Suppressor macrophage treated with lipopolysaccharide for 4 hours (primary cell): ENCODE results near the gene FBXO2.

Experiments
- DNase-seq: peaks from one replicate; pipeline ENCODE4 v3.0.0-alpha.2; 2020

FBXO2 gene

DNA sequence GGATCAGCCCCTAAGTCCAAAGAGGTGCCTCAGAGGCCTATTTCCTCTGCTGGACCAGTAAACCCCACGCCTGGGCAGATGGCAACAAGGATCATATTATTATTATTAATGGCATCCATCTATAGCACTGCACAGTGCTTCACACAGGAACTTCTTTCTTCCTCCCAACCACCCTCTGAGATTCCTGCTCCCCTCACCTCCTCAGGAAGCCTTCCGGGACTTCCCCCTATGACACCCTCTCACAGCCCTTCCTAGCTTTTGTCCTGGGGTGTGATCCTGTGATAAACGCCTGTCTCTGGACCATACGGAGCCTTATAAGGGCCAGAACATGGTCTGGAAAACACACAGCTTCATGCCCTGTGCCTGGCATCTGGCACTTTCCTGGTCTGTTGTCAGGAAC, 3.2 kb downstream of the FBXO2 start:
- no peak for DNase-seq

DNA sequence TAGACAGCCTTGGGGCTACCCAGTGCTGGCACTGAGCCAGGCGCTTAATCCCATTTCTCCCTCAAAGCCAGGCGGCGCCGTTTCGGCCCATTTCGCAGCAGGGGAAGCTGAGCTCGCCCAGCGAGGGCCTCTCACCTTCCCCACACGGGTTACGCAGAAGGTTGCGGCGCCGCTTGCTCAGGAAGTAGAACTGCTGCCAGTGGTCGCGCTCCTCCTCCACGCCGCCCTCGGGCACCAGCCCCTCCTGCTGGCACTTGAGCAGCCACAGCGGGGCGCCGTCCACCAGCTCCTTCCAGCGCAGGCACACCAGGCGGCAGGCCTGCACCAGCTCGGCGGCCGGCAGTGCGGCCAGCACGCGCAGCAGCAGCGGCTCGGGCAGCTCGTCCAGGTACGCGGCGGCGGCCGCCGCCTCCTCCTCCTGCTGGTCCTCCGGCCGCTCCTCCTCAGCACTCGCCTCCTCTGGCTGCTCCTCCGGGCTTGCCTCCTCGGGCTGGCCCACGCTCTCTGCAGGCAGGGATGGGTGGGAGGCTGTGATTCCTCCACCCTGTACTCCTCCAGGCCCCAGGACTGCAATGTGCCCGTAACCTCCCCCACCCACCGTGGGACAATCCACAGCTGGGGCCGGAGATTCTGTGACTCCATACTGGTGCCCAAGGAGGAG, 3.8 kb downstream of the FBXO2 start:
- DNase-seq: peak; percentile 81

DNA sequence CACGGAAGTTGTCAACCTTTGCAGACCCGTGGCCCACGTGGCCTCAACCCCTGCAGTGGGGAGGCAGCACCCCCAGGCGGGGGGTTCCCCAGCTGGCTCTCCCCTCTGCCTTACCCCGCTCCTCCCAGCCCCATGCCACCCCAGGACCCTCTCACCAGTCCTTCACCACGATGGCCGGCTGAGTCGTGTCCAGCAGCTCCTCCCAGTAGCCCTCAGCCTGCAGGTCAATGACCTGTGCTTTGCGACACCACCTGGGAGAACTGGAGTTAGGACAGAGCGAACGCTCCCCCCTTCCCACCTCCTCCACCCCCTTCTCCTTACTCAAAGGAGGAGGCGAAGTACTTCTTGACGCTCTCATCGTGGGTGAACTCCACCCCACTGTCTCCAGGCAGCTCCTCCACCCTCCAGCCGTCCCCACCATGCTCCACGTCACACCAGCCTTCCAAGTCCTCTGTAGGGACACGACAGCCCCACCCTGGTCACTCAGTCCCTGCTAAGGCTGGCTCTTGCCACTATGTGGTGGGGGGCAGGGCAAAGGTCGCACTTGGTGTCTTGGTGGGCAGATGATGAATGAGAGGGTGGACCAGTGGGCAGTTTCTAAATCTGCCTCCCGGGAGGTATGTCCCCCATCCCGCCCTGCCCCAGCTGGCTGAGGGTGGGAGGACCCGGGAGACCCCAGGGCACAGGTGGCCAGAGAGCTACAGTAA, 4.5 kb downstream of the FBXO2 start:
- no peak for DNase-seq

DNA sequence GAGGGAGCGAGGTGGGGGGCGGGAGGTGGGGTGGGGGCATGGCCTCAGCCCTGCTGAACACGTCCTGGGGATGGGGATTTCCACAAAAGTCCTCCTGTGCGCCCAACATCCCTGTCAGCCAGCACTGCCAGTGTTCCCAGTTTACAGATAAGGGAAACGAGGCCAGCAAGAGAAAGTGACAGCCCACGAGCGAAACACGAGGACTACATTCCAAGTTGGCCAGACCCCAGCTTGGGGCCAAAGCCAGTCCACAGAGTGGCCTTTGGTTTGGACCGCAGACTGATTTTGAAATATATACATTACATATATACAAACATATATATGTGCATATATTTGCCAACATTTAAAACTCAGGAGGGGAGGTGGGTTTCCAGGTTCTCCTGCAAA, 5.0 kb downstream of the FBXO2 start:
- DNase-seq: no peak

DNA sequence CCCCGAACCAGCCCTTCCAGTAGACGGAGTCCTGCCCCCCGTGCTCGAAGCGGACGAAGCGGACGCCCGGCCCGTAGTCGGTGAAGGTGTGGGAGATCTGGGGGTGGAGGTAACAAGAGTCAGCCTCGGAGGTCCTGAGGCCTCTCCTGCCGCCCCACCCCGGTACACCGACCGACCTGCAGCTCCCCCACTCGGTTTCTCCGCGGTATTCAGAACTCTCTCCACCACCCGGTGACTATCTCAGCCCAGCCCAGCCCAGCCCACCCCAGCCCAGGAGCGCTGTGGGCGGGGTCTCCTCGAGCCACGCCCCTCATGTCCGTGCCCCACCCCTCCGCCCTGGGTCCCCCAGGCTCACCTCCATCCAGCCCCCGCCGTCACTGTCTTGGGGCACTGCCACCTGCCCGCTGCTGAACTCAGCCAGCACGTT, 5.5 kb downstream of the FBXO2 start:
- DNase-seq: no peak

DNA sequence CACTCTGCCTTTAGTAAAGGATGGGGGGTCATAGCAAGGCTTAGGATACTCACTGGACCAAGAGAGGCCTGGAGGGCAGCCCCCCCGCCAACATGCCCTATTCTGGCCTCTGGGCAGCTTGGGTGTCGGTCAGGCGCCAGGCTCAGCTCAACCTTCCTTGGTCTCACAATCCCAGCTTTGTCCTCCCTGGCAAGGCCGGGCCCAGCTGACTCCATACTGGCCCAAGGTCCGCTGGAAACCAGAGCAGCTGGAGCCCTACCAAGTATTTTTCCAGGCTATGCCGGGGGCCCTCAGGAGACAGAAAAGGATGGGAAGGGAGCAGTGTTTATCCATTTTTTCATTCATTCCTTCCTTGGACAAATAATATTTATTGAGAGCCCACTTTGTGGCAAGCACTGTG, 6.2 kb downstream of the FBXO2 start:
- no peak for DNase-seq

DNA sequence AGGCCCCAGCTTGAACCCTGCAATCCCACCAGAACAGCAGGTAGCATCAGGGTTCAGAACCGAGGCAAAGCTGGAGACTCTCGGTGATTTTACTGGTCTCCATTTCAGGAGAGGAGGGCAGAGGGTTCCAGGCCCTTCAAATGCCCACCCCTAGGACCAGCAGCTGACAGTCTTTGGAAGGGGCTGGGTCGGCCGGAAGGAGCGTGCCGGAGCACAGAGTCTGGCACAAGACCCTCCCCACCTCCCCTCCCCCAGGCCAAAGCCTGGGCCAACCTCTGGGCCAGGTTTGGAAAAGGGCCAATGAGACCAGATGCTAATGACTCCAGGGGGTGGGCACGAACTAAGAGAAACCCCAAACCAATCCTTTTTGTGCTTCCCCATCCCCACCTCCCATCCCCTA, 6.9 kb downstream of the FBXO2 start:
- DNase-seq: no peak

DNA sequence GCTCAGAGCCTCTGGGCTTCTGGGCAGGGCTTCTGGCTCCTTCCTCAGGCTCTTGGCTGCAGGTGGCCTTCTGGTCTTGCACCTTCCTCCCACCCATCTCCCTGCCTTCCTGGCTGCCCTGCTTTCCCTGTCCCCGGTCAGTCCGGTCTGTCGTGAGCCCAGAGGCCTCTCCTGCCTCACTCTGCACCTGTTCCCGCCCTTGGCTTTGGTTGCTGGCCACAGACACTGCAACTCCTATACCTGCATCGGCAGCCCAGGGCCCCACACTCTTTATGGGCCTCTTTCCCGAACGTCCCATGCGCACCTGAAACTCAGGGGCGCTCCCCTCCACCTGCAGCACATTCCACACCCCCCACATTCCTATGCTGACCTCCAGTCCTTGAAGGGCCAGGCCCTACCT, 7.9 kb downstream of the FBXO2 start:
- no peak for DNase-seq

DNA sequence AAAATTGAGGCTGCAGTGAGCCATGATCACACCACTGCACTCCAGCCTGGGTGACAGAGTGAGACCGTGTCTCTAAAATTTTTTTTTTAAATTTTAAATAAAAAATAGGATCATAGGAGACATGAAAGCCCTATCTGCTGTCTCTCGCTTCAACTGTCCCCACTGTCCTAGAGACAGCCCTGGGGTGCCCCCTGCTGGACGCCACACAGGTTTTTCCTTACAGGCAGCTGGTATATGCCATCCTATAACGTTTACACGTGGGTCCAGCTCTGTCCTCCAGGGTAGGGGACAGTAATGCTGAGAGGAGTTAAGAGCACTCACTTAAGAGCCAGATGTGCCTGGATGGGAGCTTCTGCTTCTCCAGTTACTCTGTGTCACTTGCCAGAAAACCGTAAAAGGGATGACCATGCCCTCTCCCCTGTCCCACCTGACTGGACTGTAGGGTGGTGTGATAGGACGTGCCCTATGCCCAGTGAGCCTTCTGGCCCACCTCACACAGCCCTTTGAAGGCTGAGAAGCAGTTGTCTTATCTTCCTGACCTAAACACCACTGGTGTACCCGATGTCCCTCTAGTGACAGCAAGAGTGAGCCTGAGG, 8.5 kb downstream of the FBXO2 start:
- DNase-seq: peak; percentile 89

DNA sequence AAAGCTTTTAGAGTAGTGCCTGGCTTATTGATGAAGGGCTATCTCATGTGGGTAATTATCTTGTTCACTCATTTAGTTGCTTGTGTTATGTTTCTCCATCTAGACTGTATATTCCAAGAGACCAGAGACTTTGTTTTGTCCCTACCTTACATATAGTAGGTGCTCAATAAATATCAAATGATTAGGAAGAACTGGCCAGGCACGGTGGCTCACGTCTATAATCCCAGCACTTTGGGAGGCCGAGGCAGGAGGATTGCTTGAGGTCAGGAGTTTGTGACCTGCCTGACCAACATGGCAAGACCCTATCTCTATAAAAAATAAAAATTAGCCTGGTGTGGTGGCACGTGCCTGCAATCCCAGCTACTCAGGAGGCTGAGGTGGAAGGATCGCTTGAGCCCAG, 9.0 kb downstream of the FBXO2 start:
- no peak for DNase-seq

DNA sequence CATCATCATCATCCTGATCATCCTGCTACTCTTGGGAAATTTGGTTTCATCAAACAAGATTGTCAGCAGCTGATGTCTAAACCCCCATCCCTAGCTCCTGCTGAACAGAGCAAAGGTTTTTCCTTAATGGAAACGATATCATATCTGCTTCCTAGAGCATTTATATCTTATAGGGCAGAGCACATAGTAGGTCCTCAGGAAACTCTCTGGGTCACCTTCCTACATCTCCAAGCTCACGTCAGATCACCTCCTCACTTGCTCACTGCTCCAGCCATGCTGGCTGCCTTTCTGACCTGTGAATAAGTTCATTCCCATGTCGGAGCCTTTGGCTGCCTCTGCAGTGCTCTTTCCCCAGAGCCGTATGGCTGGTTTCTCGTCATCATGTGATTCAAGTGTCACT, 10.4 kb downstream of the FBXO2 start:
- no peak for DNase-seq

DNA sequence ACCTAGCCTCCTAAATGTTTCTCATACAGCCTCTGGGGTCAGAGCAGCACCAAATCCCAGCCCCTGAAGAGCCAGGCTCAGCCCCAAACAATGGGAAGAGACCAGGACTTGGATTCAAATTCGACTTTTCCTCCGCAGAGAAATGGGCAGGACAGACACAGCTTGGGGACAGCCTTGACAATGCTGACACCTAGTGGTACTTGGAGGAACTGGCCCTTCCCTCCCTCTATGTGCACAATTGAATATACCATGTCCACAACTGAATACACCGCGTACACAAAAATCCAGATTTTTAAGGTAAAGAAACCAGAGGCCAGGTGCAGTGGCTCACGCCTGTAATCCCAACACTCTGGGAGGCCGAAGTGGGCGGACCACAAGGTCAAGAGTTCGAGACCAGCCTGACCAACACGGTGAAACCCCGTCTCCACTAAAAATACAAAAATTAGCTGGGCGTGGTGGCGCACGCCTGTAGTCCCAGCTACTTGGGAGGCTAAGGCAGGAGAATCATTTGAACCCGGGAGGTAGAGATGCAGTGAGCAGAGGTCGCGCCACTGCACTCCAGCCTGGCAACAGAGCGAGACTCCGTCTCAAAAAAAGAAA, 11.7 kb downstream of the FBXO2 start:
- DNase-seq: peak; percentile 79

DNA sequence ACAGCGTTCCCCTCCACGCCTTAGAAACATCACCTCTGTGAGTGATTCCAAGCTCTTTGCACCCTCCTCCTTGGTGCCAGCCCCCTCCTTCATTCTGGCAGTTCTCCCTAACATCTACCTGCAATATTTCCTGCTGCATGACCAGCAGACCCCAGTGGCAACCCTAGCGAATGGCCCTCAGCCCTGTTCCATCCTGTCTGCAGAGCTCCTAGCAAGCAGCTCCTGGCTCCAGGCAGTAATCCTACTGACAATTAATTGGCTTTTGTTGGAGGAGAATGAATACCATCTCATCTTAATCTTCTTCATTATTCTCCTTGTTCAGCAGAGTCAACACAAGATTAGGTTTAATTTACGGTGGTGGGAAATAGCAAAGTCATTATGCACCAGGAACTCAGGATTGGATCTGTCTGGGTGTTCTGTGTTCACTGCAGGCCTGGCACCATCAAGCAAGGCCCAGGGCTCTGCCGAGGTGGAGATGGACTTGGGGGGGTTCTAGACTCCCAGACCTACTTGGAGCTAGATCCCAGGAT, 12.4 kb downstream of the FBXO2 start:
- no peak for DNase-seq

DNA sequence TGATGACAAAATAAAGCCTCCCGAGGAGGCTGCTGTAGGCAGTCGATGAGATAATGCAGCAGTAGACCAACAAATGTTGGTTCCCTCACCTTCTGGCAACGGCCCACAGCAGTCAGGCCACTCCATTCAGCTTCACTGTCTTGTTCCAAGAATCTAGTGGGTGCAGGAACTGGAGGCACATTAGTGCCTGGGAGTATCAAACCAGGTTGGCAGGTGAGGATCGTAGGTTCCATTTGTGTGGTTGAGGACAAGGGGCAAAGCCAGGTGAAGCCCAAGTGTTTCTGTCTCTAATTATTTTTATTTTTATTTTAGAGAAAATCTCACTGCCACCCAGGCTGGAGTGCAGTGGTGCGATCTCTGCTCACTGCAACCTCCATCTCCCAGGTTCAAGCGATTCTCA, 13.3 kb downstream of the FBXO2 start:
- no peak for DNase-seq

DNA sequence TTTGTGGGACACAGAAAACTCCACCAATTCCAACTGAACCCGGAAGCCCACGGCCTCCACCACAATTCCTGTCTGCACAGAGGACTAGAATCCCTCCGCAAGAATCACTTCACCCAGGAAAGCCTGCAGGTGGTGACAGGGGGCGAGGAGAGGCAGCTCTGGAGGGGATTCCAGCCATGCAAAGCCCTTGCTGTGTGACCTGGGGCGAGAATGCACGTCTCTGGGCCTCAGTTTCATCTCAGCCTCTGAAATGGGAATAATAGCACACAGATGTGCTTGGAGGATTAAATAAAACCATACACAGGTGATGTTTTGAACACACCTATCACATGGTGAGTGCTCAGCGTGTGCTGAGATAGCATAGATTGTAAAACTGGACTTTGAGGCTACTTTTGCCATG, 14.1 kb downstream of the FBXO2 start:
- no peak for DNase-seq

DNA sequence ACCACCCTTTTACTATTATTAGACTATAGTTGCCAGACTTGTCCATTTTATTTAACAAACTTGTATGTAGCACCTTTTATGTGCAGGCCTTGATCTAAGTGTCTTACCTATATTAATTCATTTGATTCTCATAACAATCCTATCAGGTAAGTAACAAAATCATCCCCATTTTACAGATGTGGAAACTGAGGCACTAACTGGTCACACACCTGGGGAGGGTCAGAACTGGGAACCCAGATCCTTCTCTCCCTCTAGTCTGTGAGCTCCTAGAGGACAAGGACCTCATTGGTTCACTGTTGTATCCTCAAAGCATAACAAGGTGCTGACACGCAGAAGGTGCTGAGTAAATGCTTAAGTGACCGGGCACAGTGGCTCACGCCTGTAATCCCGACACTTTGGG, 14.9 kb downstream of the FBXO2 start:
- no peak for DNase-seq

DNA sequence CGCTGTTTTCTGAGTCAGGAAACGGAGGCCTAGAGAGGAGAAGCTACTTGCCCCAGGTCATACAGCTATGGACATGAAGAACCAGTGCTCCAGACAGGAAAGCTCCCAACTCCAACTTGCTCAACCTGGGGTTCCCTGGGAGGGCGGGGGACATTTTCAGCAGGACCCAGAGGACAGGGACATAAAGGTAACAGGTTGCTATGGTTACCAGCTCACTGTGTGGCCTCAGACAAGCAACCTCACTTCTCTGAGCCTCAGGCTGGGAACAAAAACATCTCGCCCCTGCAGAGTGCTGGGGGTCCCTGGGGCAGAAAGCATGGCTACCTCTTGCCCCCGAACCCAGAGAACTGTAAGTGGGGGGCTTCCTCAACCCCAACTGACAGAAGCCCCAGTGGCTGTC, 16.1 kb downstream of the FBXO2 start:
- no peak for DNase-seq

DNA sequence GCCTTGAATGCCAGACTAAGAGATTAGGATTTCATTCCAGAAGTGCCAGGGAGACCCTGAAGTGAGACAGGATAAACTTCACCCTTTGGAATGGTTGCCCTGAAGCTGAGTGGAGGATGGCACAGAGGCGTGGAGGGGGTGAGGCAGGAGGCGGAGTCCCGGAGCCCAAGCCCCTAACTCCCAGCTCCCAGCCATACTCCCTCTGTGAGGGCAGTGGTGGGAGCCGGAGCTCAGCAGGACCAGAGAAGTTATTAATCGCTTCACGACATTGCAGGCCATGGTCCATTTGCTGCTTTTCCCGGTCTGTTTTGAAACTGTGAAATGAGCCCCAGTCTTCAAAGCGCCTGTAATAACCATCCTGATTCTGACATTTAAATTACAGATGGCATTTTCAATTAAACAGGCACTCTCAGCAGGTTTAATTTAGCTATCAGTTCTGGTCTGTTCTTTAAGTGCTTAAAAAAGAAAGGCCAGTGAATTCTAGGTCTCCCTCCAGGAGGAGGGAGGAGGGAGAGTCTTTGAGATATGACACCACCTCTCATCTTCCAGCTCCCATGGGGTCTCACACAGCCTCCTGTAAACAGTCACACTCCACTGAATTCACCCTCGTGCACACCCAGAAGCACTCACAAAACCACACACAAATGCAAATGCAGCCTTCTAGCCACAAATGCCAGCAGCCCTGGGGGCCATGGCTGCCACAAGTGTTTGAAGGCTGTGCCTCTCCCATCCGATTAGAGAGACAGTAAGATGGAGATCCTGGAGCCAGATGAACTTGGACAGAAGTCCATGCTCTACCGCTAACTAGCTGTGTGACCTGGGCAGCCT, 19.6 kb downstream of the FBXO2 start:
- DNase-seq: no peak

DNA sequence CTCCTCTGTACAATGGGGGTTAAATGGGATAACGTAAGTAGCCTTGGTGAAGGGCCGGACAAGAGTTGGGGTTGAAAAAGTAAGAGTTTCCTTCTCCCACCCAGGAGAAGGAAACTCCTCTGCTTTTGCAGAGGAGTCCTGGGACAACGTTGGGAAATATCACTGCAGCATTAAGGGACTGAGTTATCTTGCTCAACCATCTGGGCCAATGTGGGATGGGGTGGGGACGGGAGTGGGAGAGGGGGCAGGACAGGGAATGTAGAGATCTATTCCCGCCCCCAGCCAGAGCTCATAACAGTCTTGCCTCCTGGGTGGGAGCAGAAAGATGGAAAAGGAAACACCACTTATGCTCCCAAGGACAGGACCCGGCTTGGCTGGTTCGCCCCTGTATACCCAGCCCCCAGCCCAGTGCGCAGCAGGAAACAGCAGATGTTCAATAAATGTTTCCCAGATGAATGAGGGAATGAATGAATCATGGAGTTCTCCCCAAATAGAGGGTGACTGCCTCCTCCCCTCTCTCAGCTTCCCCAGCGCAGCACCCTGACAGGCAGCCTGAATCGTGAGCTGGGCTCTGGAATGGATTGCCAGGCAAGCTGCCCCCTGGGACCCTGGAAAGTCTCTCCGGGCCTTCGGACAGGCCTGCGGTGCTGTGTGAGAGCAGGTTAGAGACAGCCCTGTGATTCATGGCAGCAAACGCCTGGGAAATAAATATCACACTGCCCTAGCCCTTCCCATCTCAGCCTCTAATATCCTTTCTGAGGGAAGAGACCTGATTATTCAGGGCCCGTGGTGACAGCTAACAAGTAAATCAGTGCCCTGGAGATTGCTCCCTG, 24.8 kb downstream of the FBXO2 start:
- DNase-seq: no peak

DNA sequence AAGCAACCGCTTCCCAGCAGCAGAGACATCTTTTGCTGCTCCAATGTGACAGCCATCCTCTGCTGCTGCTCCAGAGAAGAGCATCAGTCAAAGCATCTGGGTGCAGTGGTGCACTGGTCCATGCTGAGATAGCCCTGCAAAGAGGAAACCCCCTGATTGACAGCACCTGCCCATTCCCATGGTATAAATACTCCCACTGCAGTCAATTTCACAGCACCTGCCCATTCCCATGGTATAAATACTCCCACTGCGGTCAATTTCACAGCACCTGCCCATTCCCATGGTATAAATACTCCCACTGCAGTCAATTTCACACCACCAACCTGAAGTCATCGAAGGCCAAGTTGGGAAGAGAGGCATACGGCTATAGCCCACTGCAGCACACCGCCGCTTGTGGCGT, 25.5 kb downstream of the FBXO2 start:
- DNase-seq: no peak

DNA sequence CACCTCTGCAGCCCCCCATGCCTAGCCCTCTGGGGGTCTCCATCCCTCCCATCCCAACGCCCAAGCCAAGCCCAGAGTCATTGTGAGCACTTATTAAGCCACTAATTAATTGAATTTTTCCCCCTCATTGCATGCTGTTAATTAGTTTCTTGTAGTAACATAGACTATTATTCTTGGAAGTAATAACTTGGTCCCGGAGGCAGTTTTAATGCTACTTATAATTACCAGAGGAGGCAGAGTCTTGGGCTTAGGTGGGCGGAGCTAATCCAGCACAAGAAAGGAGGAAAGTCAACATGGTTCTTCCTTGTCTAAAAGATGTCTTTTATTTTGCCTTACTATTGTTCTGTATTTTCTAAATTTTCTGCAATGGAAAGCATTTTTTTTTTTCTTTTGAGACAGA, 27.7 kb downstream of the FBXO2 start:
- no peak for DNase-seq

DNA sequence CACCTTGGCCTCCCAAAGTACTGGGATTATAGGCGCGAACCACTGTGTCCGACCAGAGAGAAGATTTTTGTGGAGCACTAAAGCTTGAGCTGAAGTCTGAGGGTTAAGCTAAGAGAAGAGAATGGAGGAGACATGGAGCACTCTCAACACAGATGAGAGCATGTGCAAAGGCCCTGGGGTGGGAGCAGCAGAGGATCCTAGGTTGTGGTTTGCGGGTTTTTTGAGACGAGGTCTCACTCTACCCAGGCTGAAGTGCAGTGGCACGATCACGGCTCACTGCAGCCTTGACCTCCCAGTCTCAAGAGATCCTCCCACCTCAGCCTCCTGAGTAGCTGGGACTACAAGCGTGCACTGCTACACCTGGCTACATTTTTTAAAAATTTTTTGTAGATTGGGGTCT, 30.5 kb downstream of the FBXO2 start:
- no peak for DNase-seq
